GM08714 (cell line): ENCODE results near the gene PDE8A.
"Not testable (repeated sequence)": the region's sequence is repeated elsewhere in the genome, so short reads cannot be mapped to it uniquely, and the experiment has no call there.

Source experiments
- H3K4me3 ChIP-seq: fragments of 200-500 bp; sonication (Bioruptor generic); 2 replicates; pipeline ENCODE4 v1.5.1; 2014; ENCODE audit warnings: mild to moderate bottlenecking, low read length, inconsistent platforms
- ZNF274 ChIP-seq: IDR thresholded peaks from 2 replicates; pipeline ENCODE4 v1.6.1; 2012; ENCODE audit warnings: mild to moderate bottlenecking, low read depth, low read length

Gene PDE8A

DNA sequence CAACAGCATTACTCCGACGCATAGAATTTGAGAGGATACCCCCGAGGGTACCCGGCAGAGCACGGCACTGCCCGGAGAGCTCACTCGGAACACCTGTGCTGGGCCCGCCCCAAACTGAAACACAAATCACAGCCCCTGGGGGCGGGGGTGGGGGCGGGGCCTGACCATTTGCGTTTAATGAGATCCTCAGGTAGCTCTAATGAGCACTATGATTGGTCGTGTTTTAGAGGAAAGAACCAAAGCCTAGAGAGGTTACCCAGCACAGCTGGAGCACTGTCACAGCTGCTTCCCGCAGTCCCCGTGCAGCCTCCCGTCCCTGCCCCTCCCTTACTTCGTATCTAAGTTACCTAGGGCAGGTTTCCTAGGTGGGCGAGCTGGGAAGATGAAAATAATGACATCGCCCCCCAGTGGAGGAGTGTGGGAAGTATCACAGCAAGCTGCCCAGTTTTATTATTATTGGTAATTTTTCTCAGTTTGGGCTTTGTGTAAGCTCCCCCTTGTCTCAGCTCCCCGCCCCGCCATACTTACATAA is 187.1 kb downstream of the PDE8A start:
- peak overlapping the region; percentile 13; the same call in 1 of the 2 replicates for H3K4me3 ChIP-seq
- no peak for TF ChIP-seq ZNF274

DNA sequence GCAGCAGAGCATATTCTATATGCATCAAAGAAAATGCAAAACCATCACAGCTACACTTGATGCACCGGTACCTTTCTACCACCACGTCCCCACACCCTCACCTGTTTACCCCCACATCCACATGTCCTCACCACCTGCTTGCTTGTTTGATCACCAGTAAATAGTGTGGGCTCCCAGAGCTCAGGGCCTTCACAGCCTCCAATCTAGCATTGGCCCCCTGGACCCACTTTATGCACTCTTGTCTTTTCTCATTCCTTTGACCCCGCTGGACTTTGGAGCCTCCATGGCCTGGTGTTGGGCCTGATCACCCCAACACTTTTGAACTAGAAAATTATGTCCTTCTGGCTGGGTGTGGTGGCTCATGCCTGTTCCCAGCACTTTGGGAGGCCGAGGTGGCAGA is 190.1 kb downstream of the PDE8A start:
- no peak overlapping the region for H3K4me3 ChIP-seq
- no peak for TF ChIP-seq ZNF274

DNA sequence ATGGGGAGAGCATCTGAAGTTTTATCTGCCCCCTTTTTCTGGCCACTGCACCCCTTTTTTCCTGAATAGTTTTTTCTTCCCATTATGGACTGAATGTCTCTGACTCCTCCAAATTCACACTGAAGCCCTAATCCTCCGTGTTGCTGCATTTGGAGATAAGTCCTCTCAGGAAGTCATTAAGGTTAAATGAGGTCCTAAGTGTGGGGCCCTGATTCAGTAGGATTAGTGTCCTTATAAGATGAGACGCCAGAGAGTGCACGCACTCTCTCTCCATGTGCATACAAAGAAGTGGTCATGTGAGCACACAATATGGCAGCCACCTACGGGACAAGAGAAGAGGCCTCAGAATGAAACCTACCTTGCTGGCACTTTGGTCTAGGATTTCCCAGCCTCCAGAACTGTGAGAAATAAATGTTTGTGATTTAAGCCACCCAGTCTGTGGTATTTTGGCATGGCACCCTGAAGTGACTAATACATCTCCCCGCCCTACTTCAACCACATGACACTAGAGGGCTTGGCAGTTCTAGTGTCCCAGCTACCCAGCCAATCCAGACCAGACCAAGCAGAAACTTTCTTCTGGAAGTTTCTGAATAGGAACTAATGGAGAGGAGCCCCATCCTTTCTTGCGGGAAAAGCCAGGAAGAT is 191.3 kb downstream of the PDE8A start:
- H3K4me3 ChIP-seq = no peak overlapping the region
- no peak for TF ChIP-seq ZNF274

DNA sequence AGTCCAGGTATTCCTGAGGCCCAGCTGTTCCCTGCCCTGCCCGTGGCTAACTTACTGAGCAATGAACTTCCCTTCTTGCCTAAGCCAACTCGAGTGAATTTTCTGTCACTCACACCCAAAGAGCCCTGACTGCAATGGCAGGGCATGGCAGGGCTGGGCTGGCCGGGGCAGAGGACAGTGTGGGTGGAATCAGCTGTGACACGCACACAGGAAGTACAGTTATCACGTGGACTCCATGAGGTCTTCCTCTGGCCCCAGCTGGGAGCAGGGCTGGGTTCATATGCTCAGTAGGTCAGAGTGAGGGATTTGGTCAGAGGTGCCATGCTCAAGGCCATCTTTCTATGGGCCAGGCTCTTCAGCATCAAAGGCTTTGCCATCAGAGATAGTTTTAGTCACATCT is 192.0 kb downstream of the PDE8A start:
- H3K4me3 ChIP-seq = not testable (repeated sequence)

DNA sequence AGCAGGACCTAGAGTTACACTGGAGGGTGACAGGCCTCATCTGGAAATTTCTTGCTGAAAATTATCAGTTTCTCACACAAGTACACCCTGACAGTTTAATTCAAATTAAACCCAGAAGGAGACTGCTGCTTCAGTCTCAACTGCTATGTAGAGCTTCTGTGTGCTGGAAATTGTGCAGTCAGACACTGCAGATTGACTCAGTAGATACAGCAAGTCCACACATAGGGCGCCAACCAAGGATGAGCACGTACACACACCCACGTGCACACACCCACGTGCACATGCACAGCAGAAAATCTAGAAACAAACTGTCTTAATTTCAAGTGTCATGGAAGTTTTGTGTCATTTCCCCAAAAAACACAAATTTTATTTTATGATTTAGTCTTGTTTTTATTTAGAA is 192.9 kb downstream of the PDE8A start:
- no peak overlapping the region for H3K4me3 ChIP-seq
- TF ChIP-seq ZNF274 = no peak

DNA sequence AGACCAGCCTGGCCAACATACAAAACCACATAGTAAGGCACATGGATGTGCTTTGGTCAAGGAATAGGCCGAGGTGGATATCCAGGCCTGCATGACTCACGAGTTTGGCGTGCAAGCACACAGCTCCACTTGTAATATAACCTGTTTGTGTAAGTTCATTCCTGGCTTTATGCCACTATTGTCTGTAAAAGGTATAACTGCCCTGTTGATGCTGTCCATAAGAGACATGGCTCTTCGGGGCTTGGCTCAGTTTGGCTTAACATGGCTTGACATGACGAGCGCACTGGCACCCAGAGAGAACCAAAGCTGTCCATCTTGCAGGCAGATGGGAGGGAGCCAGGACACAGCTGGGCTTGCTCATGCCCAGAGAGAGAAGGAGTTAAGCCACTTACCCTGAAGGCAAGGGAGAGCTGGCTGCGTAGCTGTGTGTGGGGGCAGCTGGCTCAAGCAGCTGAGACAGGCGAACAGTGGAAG is 195.4 kb downstream of the PDE8A start:
- H3K4me3 ChIP-seq = not testable (repeated sequence)

DNA sequence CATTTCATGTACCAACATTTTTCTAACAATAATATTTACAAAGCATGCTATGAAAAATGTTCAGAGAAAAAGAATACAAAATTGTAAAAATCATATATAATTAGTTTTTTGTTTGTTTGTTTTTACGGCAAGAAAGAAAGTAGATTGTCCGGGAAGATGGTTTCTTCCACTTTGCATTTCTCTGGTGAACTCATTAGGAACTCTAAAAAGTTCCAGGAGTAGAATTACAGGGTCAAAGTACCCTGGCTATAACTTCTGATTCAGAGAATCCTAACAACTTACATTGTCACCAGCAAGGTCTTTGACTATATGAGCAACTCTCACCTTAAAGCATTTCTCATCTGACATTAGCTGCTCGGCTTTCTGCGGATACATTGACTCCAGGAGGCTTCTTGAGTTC is 196.7 kb downstream of the PDE8A start:
- no peak overlapping the region for H3K4me3 ChIP-seq
- TF ChIP-seq ZNF274 = no peak

DNA sequence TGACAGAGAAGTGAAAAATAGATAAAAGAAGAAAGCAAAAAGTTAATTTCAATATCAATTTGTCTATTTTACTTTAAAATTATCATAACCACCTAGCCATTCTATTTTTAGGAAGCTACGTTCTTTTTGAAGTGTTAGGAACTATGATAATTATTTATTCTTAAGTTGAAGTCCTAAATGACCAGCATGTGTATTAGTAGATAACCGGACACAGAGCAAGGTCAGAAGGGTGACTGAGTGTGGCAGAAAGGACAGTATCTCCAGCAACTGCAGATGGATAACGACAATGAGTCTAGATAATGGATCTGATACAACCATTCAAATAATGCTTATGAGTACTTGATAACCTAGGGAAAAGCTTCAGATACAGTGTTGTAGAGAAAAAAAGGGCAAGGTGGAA is 198.0 kb downstream of the PDE8A start:
- H3K4me3 ChIP-seq = no peak overlapping the region
- no peak for TF ChIP-seq ZNF274

DNA sequence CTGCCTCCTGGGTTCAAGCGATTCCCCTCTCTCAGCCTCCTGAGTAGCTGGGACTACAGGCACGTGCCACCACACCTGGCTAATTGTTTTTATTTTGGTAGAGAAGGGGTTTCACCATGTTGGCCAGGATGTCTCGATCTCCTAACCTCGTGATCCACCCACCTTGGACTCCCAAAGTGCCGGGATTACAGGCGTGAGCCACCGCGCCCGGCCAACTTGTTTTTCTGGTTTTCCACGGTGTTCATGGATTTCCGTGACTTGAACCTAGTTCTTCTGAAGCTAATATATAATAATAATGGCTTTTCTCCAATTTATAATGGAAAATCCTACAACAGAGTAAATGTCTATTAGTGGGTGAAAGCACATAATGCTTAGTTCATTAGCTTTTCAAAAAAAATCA is 203.7 kb downstream of the PDE8A start:
- not testable (repeated sequence) for H3K4me3 ChIP-seq

DNA sequence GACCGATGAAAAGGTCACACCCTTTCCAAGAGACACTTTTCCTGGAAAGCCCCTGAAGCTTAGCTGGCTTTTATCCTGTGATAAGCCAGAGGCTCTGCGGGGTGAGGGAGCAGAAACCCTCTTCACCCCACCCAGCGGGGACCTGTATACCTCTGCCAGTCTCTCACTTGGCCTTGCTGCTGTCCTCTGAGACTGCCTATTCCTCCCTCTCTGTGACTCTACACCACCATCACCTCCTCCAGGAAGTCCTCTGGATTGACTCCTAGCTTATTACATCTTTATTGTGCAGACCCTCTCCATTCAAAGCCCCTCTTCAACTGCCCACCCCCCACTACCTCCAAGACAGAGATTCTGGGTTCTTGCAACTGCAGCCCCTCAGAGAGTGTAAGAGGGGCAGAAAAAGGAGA is 206.5 kb downstream of the PDE8A start:
- not testable (repeated sequence) for H3K4me3 ChIP-seq
